Erythroblast (primary cell): ENCODE measurements around the gene RNF11.

Experiments used
- DNase-seq, 2 experiments: peaks; one replicate each; lab custom pipeline; 2025; lab: John Stamatoyannopoulos, UW
- GATA1 ChIP-seq: IDR thresholded peaks from 2 replicates; pipeline ENCODE4 v1.6.1; 2011; ENCODE audit warnings: low read depth, mild to moderate bottlenecking, control low read depth, low read length, moderate library complexity
- POLR2A ChIP-seq: IDR thresholded peaks from 2 replicates; pipeline ENCODE4 v1.6.1; 2011; ENCODE audit warnings: mild to moderate bottlenecking, low read length

Gene RNF11

GRCh38 chr1:51313961-51314777 lies 78.1 kb downstream of the RNF11 start:
- TF ChIP-seq POLR2A (no peak), GATA1 (no peak)
- DNase-seq: no peak

DNA sequence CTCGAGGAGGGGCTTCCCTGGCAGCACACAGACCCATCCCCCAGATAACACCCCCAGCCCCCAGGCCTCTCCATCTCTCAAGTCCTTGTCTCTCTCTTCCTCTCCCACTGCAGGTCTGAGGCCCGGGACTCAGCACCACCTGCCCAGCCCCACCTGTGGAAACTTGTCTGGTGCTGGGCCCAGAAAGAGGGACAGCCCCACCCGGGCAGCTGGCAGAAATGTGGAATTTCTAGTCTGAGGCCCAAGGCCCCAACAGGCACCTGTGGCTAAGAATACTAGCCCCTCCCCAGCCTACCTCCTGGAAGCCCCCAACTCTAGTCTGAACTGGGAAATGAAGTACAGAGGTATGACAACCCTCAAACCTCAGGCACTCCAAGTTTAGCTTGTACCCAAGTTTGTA lies 78.9 kb downstream of the RNF11 start:
- DNase-seq: no peak

GRCh38 chr1:51316113-51316845 lies 80.2 kb downstream of the RNF11 start:
- no peak for DNase-seq
- TF ChIP-seq POLR2A (no peak), GATA1 (no peak)

More for the DNA sequence above, 78.9 kb downstream of the RNF11 start:
- no peak for TF ChIP-seq GATA1
- no peak for TF ChIP-seq POLR2A

DNA sequence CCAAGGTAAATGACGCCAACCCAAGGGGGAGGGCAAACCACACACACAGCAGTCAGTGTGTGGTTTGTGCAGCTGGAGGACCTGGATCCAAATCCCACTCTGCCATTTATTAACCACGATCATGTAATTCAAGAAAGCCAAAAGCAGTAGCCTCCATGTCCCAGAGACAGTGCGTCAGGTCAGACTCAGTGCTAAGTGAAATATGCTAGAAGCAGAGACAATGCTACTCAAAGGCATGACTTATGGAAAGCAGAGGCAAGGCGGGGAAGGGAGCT lies 80.7 kb downstream of the RNF11 start:
- DNase-seq: no peak
- no peak for TF ChIP-seq GATA1

DNA sequence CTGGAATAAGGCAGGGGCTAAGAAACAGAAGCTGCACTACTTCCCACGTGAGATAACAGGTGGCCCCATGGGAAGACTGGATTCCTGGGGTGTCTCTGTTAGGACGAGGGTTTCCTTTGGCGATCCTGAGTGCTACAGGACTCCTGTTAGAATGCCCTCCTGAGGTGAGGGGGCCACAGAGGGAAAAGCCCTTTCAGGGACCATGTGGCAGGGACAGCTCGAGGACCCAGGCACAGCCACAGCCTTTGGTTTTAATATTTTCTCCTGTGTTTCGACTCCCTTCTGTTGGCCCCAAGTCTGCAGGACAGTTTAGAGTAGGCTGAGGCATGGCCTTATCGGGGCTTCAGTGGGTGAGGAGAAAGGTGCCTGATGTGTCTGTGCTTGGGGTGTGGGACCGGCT lies 81.7 kb downstream of the RNF11 start:
- DNase-seq: no peak
- TF ChIP-seq POLR2A: no peak
- no peak for TF ChIP-seq GATA1

DNA sequence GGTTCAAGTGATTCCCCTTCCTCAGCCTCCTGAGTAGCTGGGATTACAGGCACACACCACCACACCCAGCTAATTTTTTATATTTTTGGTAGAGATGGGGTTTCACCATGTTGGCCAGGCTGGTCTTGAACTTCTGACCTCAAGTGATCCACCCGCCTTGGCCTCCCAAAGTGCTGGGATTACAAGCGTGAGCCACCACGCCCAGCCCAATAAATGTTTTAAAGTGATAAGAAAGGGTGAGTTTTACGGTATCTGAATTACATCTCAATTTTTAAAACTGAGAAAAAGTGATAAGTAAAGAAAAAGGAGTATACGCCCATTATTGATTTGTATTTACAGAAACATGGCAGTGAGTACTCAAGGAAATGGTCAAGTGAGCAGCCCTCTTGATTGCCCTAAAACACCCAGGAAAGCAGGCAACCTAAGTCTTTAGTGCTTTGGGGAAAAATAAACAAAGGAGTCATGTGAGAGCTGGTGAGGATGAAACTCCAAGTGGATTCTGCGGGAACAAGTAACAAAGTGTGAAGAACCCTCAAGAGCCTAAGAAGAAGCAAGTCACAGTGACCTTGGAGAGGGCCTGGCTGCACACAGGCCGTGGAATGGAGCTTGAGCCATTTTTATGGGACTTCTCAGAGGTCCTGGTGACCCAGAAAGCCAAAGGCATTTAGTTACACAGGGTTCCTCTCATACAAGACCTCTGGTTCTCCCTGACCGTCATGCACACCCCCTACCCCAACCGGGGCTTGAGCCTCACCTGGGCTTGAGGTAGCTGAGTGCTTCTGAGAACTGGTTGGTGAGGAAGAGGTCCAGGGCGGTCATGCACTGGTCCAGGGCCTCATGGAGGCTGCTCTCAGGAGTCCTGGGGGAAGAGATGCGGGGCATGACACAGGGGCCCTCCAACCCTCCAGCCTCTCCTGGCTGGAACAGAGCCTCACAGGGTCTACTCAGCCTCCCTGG lies 85.2 kb downstream of the RNF11 start:
- TF ChIP-seq POLR2A: no peak
- TF ChIP-seq GATA1: no peak
- peak in 1 of 2 experiments; percentile 23 for DNase-seq

- DNase-seq: no peak
- TF ChIP-seq GATA1 (no peak), POLR2A (no peak)
These were observed 85.8 kb downstream of the RNF11 start for GRCh38 chr1:51321924-51322280.

DNA sequence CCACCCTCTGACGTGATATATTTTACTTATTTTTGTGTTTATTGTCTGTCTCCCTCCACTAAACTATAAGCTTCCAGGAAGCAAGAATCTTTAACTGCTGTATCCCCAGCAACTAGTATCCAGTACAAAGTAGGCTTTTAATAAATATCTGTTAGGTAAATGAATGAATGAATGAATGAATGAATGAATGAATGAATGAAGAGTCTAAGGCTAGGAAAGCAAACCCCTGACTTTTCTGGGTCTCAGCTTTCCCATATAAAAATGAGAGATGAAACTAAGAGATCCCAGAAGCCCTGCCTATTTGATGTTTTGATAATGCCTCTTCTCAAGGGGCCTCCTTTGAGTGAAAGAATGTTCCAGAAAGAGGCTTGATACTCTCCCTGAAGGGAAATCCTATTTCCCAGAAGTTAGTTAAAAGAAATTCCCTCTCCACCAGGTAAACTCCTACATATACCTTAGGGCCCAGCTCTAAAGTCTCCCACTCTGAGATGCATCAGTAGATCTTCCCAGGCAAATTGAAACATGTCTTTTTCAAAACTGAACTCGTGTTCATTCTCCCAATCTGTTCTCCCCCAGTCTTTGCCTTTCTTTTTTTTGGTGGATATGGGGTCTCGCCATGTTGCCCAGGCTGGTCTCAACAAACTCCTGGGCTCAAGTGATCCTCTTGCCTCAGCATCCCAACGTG lies 86.5 kb downstream of the RNF11 start:
- TF ChIP-seq GATA1 (no peak), POLR2A (no peak)
- no peak for DNase-seq
